ENCODE data around the gene MTHFSD.

The MTHFSD gene

DNA sequence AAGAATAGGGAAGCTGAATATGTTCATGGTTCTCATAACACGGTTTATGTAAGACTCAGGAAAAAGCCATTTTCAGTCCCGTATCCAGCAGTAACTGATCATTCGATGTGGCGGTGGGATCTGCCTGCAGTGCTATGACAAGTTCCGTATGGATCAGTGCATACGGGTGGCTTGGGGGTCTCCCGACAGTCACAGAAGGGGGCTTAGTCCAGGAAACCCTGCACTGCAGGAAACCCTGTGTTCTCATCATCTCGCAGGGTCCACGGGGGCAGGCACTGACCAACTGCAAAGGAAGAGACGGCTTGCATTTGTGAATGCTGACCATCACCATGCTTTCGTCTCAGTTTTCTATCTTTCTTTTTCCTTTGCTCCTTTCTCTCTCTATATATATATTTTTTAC is 7.7 kb downstream of the MTHFSD start:
- POLR2A ChIA-PET: no interaction called here
- DNase-seq (ENCODE audit: extremely low spot score): no peak
- CTCF ChIA-PET: no interaction called here
- TF ChIP-seq TARDBP (IDR thresholded peaks at IDR 0.05): no peak

DNA sequence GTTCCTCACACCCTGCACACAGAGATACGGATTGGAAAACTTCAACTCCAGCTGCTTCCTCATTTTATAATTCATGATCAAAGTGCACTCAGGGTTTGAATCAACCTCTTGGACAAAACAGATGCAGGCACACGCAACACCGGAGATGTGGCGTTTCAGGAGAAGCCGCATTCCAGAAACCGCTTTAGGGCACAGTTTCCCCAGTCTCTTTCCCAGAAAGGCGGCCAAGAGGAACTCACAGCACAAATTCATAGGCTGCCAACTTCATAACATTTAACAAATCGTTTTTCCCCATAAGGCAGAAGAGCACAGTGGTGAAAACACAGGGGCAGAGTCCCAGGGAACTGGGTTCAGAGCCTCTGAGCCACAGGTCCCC is 8.4 kb downstream of the MTHFSD start:
- ChIA-PET CTCF (no interaction called here), POLR2A (no interaction called here)
- TF ChIP-seq, protein P1, sequence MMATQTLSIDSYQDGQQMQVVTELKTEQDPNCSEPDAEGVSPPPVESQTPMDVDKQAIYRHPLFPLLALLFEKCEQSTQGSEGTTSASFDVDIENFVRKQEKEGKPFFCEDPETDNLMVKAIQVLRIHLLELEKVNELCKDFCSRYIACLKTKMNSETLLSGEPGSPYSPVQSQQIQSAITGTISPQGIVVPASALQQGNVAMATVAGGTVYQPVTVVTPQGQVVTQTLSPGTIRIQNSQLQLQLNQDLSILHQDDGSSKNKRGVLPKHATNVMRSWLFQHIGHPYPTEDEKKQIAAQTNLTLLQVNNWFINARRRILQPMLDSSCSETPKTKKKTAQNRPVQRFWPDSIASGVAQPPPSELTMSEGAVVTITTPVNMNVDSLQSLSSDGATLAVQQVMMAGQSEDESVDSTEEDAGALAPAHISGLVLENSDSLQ (IDR thresholded peaks at IDR 0.05): no peak
- TF ChIP-seq ZNF384 (IDR thresholded peaks at IDR 0.05): no peak
- no peak for DNase-seq (ENCODE audit: extremely low spot score)

DNA sequence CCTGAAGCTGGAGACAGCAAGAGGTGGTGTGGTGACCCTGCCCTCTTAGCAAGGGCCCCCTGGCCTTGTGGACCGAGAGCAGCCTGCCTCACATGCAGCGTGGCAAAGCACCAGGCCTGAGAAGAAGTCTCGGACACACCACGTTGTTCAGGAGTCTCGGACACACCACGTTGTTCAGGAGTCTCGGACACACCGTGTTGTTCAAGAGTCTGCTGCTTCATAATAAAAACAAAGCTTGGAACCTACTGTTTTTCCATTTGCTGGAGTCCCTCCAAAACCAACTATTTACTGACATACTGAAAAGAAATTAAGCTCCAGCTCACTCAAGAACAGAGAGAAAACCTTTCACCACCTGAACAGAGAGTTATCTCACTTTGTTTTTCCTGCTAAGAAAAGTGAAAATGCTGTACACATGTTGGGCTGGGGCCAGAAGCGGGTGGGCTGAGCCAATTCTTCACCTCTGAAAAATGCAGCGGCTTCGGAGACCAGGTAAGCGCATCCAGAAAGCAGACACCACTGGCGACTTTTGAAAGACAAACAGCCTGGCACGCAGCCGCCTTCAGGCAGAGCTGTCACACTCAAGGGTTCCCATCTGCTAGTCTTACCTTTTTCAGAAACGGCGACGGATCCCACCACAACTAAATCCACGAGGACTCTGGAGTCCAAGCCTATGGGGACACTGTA is 8.9 kb downstream of the MTHFSD start:
- CTCF ChIA-PET: no interaction called here

DNA sequence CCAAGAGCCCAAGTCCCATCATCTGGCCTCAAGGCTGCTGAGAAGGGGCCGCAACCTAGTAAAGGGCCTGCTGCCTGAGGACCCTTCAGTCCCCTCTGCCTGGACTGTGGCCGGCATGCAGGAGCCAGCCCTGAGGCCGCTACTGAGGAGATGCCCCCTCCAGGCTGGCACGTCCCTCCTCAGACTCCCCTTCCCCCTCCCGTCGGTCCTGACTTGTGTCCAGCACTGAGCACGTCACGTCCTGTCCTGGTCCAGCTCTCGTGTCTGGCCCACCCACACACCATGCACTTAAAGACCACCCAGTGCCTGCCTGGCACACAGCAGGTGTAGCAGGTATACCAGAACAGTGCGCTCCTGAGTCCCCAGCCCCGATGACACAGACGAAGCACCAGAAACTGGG is 9.6 kb downstream of the MTHFSD start:
- ChIA-PET POLR2A (no interaction called here), CTCF (no interaction called here)
- no peak for DNase-seq (ENCODE audit: extremely low spot score)
- no peak for TF ChIP-seq SP1 (IDR thresholded peaks at IDR 0.05)
- TF ChIP-seq HDGF (IDR thresholded peaks at IDR 0.05; ENCODE audit: borderline replicate concordance): no peak
- no peak for TF ChIP-seq SUZ12 (IDR thresholded peaks at IDR 0.05)
- TF ChIP-seq FOXA1 (IDR thresholded peaks at IDR 0.05): no peak
- no peak for TF ChIP-seq ZNF384 (IDR thresholded peaks at IDR 0.05)
- no peak for TF ChIP-seq TARDBP (IDR thresholded peaks at IDR 0.05)
- TF ChIP-seq ELF4 (IDR thresholded peaks at IDR 0.05): no peak
- TF ChIP-seq, protein P1 (IDR thresholded peaks at IDR 0.05): no peak
- TF ChIP-seq CTBP1 (IDR thresholded peaks at IDR 0.05; ENCODE audit: borderline replicate concordance): no peak
- TF ChIP-seq FOXK2 (IDR thresholded peaks at IDR 0.05): no peak
- no peak for TF ChIP-seq ARNT (IDR thresholded peaks at IDR 0.05)

More for the DNA sequence above, 8.9 kb downstream of the MTHFSD start:
- POLR2A ChIA-PET: no interaction called here
- TF ChIP-seq SP1 (IDR thresholded peaks at IDR 0.05) (no peak), NFRKB (IDR thresholded peaks at IDR 0.05) (no peak), BHLHE40 (IDR thresholded peaks at IDR 0.05; ENCODE audit: borderline replicate concordance) (no peak), CTBP1 (IDR thresholded peaks at IDR 0.05; ENCODE audit: borderline replicate concordance) (no peak), HDGF (IDR thresholded peaks at IDR 0.05; ENCODE audit: borderline replicate concordance) (no peak), FOXK2 (IDR thresholded peaks at IDR 0.05) (no peak), SUZ12 (IDR thresholded peaks at IDR 0.05) (no peak), FOXA1 (IDR thresholded peaks at IDR 0.05) (no peak), L3MBTL2 (conservative IDR thresholded peaks at IDR 0.05) (no peak), LEF1 (IDR thresholded peaks at IDR 0.05; ENCODE audit: borderline replicate concordance) (no peak), TARDBP (IDR thresholded peaks at IDR 0.05) (no peak), ARNT (IDR thresholded peaks at IDR 0.05) (no peak), FOXM1 (IDR thresholded peaks at IDR 0.05; ENCODE audit: borderline replicate concordance) (no peak), ZNF384 (IDR thresholded peaks at IDR 0.05) (no peak), ELF4 (IDR thresholded peaks at IDR 0.05) (no peak)
- TF ChIP-seq, protein P1 (IDR thresholded peaks at IDR 0.05): no peak
- no peak for DNase-seq (ENCODE audit: extremely low spot score)

DNA sequence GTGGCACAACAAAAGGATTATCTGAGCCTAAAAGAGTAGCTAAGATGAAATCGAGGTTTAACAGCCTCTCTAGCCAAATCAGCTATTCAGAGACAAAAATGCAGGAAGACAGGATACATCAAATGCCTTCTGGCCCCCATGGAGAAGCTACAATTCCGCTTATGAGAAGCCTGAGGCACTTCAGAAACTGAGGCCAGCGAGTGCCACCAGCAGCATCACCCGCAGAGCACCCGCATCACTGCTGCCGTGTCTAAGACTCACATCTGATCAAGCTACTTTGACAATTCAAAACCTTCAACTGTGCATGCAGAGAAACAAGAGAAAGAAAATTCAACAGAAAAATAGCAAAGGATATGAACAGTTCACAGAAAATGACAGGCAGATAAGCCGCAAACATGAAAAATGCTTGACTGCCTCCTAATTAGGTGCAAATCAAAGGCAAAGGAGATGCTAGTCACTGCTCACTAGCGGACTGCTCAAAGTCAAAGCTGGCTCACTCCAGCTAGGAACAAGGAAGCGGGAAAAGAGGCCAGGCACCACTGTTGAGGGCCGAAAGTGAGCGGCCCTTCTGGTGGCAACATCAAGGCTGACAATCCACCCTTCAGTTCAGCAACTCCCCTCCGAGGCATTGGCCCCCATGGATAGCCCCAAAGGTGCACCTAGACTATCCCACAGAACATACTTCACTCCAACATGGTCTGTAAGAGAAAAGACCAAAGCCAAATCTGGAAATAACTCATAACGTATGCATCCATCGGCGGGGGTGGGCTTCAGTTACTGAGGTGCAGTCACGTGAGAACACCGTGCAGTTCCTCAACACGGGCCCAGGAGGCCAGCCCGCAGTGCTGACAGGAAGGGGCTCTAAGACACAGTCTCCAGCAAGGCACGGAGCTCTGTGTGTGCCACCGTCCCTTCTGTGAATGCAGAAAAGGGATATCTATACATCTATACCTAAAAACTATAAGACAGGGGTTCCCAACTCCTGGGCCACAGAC is 12.0 kb downstream of the MTHFSD start:
- no peak for DNase-seq (ENCODE audit: extremely low spot score)
- TF ChIP-seq, protein P1 (IDR thresholded peaks at IDR 0.05): no peak
- no peak for TF ChIP-seq L3MBTL2 (conservative IDR thresholded peaks at IDR 0.05)
- TF ChIP-seq FOXM1 (IDR thresholded peaks at IDR 0.05; ENCODE audit: borderline replicate concordance): no peak
- TF ChIP-seq ZNF384 (IDR thresholded peaks at IDR 0.05): no peak
- TF ChIP-seq NFRKB (IDR thresholded peaks at IDR 0.05): no peak
- ChIA-PET CTCF (no interaction called here), POLR2A (no interaction called here)

DNA sequence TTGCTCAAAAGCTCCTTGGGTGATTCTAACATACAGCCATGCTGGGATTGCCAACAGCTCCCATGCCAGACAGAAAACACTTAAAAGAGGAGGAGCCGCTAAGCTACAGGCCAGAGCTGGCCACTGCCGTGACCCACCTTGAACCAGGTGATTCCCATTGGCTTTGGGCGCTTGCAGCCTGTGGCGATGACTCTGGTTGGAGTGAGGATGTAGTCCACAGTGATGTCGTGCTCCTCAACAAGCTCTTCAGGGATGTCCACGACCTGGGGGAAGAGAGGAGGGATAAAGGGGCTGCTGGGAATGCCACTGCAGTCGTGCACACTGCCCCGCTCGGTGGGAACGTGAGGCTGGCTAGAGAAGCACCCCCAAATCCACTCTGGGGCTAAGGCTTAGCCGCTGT is 13.5 kb downstream of the MTHFSD start:
- ChIA-PET CTCF (no interaction called here), POLR2A (interaction anchor here (1.1 kb wide), 1 partner anchor 8 kb away, joined by 3 read pairs; no protein-coding TSS in a partner anchor)
- DNase-seq (ENCODE audit: extremely low spot score): no peak
- no peak for TF ChIP-seq HDGF (IDR thresholded peaks at IDR 0.05; ENCODE audit: borderline replicate concordance)
- TF ChIP-seq, protein P1 (IDR thresholded peaks at IDR 0.05): no peak
- no peak for TF ChIP-seq BHLHE40 (IDR thresholded peaks at IDR 0.05; ENCODE audit: borderline replicate concordance)
- TF ChIP-seq LEF1 (IDR thresholded peaks at IDR 0.05; ENCODE audit: borderline replicate concordance): no peak
- TF ChIP-seq FOXM1 (IDR thresholded peaks at IDR 0.05; ENCODE audit: borderline replicate concordance): no peak
- TF ChIP-seq CTBP1 (IDR thresholded peaks at IDR 0.05; ENCODE audit: borderline replicate concordance): no peak
- no peak for TF ChIP-seq SUZ12 (IDR thresholded peaks at IDR 0.05)
- no peak for TF ChIP-seq TARDBP (IDR thresholded peaks at IDR 0.05)
- TF ChIP-seq L3MBTL2 (conservative IDR thresholded peaks at IDR 0.05): no peak
- TF ChIP-seq ARNT (IDR thresholded peaks at IDR 0.05): no peak
- no peak for TF ChIP-seq ZNF384 (IDR thresholded peaks at IDR 0.05)
- no peak for TF ChIP-seq FOXA1 (IDR thresholded peaks at IDR 0.05)
- TF ChIP-seq FOXK2 (IDR thresholded peaks at IDR 0.05): no peak
- no peak for TF ChIP-seq NFRKB (IDR thresholded peaks at IDR 0.05)
